Effector memory CD4-positive, alpha-beta T cell (primary cell): ENCODE data around the gene IMPDH1.

Experiments
- DNase-seq, 3 donors: peaks; one replicate each; pipeline ENCODE4 v3.0.0-alpha.2; 2020
- H3K27ac ChIP-seq: 2 replicates; pipeline ENCODE4 v1.7.0; 2013; ENCODE audit warnings: mild to moderate bottlenecking, low read length, moderate library complexity; ENCODE audit not compliant: insufficient read depth, poor library complexity, severe bottlenecking
- H3K27me3 ChIP-seq: replicated peaks from 2 replicates; pipeline ENCODE4 v1.7.0; 2013; ENCODE audit warnings: mild to moderate bottlenecking, low read length; ENCODE audit not compliant: insufficient read depth, control insufficient read depth, poor library complexity, severe bottlenecking
- H3K36me3 ChIP-seq: 2 replicates; pipeline ENCODE4 v1.7.0; 2013; ENCODE audit warnings: mild to moderate bottlenecking, low read length, moderate library complexity; ENCODE audit not compliant: control insufficient read depth, insufficient read depth
- H3K4me1 ChIP-seq: 2 replicates; pipeline ENCODE4 v1.7.0; 2013; ENCODE audit warnings: low read length, mild to moderate bottlenecking; ENCODE audit not compliant: control insufficient read depth, insufficient read depth, poor library complexity, severe bottlenecking
- H3K4me3 ChIP-seq: 2 replicates; pipeline ENCODE4 v1.7.0; 2013; ENCODE audit warnings: low read length, low read depth, mild to moderate bottlenecking; ENCODE audit not compliant: insufficient read depth, poor library complexity, severe bottlenecking
- H3K9me3 ChIP-seq: 2 replicates; pipeline ENCODE4 v1.7.0; 2013; ENCODE audit warnings: mild to moderate bottlenecking, low read length, moderate library complexity; ENCODE audit not compliant: control insufficient read depth

The IMPDH1 gene

DNA sequence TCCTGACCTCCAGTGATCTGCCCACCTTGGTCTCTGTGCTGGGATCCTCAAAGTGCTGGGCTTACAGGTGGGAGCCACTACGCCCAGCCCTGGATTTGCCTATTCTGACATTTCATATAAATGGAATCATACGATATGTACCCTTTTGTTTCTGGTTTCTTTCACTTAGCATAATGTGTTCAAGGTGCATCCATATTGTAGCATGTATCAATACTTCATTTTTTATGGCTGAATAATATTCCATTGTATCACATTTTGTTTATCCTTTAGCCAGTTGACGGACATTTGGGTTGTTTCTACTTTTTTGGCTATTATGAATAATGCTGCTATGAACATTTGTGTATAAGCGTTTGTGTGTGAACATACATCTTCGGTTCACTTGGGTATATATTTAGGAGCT is 41.1 kb upstream of the IMPDH1 start:
- DNase-seq, result no peak
- no peak overlapping the region for H3K27ac ChIP-seq
- H3K9me3 ChIP-seq, result no peaks in the 10 kb centered on the region
- no peaks in the 10 kb centered on the region for H3K27me3 ChIP-seq
- no peaks in the 10 kb centered on the region for H3K36me3 ChIP-seq
- peaks cover 6% of the 10 kb centered on the region for H3K4me1 ChIP-seq
- H3K4me3 ChIP-seq, result no peak overlapping the region

DNA sequence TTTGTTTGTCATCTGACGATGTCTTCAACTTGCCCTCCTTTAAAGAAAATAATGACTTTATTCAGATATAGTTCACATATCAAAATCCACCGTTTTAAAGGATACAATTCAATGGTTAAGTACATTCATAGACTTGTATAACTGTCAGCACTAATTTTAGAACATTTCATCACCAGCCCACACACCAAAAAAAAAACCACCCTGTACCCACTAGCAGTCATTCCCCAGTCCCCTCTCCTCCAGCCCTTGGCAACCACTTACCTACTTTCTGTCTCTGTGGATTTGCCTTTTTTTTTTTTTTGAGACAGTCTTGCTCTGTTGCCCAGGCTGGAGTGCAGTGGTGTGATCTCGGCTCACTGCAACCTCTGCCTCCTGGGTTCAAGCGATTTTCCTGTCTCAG is 40.6 kb upstream of the IMPDH1 start:
- H3K27me3 ChIP-seq, result no peaks in the 10 kb centered on the region
- no peaks in the 10 kb centered on the region for H3K36me3 ChIP-seq
- DNase-seq, result no peak
- no peak overlapping the region for H3K27ac ChIP-seq
- peaks cover 5% of the 10 kb centered on the region for H3K4me1 ChIP-seq
- no peaks in the 10 kb centered on the region for H3K9me3 ChIP-seq
- no peak overlapping the region for H3K4me3 ChIP-seq

DNA sequence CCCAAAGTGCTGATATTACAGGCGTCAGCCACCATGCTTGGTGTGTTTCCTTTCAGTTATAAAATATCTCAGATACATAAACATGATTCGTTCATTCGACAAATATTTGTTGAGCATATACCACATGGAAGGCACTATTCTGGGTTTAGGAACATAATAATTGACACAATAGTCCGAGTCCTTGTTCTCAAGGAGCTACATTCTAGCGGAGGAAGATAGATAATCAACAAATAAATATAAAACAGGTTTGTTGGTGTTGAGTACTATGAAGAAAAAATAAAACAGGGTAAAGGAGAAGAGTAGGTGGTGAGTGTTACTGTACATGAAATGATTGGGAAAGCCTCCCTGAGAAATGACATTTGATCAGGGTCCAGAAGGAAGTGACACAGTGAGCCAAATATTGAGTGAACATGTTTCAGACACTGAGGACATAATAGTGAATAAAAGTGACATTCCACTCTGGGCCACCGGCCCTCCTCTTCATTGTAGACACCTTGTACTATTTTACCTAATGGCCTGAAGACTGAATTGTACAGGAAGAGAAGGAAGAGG is 39.0 kb upstream of the IMPDH1 start:
- no peaks in the 10 kb centered on the region for H3K36me3 ChIP-seq
- no peaks in the 10 kb centered on the region for H3K4me1 ChIP-seq
- no peak for DNase-seq
- no peaks in the 10 kb centered on the region for H3K9me3 ChIP-seq
- no peaks in the 10 kb centered on the region for H3K27me3 ChIP-seq
- no peak overlapping the region for H3K27ac ChIP-seq
- no peak overlapping the region for H3K4me3 ChIP-seq

DNA sequence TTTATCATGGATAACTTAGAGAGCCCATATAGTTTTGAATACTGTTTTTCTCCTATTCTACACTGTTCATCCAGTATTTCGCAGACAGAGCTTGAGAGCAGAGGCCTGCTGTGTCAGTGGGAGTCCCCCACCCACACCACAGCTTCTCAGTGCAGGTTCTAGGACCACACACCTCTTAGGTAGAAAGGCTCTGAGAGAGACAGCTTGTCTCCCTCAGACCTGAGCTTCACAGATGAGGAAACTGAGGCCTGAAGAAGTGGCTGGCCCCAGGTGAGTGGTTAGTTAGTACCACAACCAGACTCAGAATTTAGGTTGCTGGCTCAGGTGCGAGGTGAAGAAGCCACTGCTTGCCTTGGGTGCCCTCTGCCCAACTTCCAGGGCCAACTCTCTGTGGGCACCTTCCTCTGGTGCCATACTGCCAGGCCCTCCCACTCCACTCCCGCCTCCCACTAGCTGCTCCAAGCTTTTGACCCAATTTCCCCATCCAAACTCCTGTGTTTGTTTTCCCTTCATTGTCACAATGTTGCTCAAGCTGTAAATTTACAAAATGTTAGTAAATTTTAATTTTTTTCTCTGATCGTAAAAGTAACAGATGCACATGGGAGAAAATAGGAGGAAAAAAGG is 38.3 kb upstream of the IMPDH1 start:
- Histone ChIP-seq H3K36me3 (no peaks in the 10 kb centered on the region), H3K27ac (no peak overlapping the region), H3K9me3 (no peaks in the 10 kb centered on the region), H3K27me3 (no peaks in the 10 kb centered on the region), H3K4me1 (no peaks in the 10 kb centered on the region), H3K4me3 (no peak overlapping the region)
- DNase-seq, result no peak

DNA sequence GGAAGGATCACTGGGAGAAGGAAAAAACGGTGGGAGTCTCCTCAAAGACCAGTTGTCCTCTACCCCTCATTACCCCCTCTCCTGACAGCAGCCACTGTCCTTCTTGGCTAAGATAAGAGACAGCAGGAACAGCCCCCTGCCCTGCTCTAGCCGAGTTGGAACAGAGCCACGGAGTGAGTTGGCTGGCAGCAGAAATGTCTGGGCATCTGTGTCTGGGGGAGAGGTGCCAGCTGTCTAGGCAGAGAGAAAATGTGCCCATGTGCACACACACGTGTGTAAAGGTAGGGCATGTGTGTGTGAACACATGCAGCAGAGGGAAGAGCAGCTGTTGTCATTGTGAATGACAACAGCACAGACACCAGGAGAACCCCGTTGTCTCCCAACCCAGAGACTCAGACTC is 36.5 kb upstream of the IMPDH1 start:
- no peak for DNase-seq
- H3K27me3 ChIP-seq, result no peaks in the 10 kb centered on the region
- no peaks in the 10 kb centered on the region for H3K4me1 ChIP-seq
- H3K9me3 ChIP-seq, result no peaks in the 10 kb centered on the region
- no peak overlapping the region for H3K4me3 ChIP-seq
- no peak overlapping the region for H3K27ac ChIP-seq
- H3K36me3 ChIP-seq, result no peaks in the 10 kb centered on the region

DNA sequence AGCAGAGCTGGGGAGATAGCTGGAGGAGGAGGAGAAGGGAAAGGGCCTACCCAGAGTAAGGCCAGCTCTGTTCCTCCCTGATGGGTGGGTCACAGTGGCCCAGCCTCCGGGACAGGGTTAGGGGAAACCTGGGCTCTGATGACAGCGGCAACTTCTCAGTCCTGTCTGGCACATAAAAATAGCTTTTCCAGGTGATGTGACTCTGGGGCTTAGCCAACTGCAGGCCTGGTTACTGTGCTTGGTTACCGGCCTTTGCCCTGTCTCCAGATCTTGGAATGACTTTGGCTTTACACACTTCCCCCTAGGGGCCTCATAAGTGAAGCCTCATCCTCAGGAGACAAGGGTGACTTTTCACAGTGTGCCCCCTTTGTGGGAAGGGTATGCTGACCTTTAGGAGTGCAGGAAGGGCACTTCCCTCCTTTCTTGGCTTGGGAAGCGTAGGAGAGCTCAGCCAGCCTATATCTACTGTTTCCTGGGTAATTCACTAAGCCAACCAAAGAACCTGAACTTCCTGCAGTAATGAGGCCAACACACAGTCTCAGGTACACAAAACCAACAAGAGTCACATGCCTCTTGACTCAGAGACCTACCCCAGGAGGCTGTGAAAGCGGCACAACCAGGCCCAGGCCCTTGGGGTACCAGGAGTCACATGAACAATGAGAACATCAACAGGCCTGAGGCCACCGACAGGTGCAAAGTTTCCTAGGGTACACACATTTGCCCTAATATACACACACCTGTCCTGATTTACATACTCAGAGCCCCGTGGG is 34.2 kb upstream of the IMPDH1 start:
- DNase-seq, result no peak
- no peak overlapping the region for H3K4me3 ChIP-seq
- no peaks in the 10 kb centered on the region for H3K27me3 ChIP-seq
- no peaks in the 10 kb centered on the region for H3K9me3 ChIP-seq
- H3K36me3 ChIP-seq, result no peaks in the 10 kb centered on the region
- H3K27ac ChIP-seq, result no peak overlapping the region
- H3K4me1 ChIP-seq, result no peaks in the 10 kb centered on the region

DNA sequence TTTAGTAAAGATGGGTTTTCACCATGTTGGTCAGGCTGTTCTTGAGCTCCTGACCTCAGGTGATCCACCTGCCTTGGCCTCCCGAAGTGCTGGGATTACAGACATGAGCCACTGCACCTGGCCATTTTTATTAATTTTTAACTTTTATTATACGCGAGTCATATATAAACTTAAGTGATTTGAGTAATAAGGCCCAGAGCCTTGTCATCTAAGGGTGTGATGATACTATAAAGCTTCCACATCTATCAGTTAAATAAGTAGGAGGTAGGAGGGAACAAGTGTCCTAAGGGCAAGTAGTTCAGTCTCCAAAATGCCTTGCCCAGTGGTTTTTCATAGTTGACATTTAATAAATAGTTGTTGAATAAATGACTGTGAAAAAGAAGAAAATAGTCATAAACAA is 32.6 kb upstream of the IMPDH1 start:
- Histone ChIP-seq H3K4me1 (no peaks in the 10 kb centered on the region), H3K9me3 (no peaks in the 10 kb centered on the region), H3K27me3 (no peaks in the 10 kb centered on the region), H3K4me3 (no peak overlapping the region), H3K36me3 (no peaks in the 10 kb centered on the region), H3K27ac (no peak overlapping the region)
- no peak for DNase-seq

DNA sequence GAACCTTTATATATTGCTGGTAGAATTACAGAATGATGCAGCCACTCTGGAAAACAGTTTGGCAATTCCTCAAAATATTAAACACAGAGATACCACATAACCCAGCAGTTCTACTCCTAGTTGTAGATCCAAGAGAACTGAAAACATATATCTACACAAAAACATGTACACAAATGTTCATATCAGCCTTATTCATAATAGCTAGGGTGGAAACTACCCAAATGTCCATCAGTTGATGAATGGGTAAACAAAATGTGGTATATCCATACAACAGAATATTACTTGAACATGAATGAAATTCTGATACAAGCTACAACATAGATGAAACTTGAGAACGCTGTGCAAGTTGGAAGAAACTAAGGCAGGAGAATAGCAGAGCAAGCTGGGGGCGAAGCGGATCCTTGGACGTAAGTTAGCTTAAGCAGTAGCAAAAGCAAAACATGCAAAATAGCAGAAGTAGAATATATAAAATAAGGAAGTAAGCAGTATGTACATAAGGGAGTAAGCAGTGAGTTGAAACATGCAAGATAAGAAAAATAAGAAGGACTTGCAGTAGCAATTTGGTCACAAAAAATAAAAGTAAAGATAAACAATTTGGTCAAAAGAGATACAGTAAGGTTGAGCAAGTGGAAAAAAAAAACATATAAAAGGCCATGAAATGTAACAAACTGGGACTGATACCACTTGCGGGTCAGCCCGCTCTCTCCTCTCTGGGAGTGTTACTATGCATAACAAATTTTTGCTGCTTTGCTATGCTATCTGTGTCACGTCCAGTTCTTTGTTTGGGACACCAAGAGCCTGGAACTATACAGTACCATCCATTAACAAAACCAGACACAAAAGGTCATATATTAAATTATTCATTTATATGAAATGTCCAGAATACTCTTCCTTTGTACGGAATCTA is 27.9 kb upstream of the IMPDH1 start:
- no peak overlapping the region for H3K27ac ChIP-seq
- no peaks in the 10 kb centered on the region for H3K27me3 ChIP-seq
- H3K4me1 ChIP-seq, result no peaks in the 10 kb centered on the region
- H3K9me3 ChIP-seq, result no peaks in the 10 kb centered on the region
- H3K4me3 ChIP-seq, result no peak overlapping the region
- no peaks in the 10 kb centered on the region for H3K36me3 ChIP-seq
- DNase-seq, result no peak

DNA sequence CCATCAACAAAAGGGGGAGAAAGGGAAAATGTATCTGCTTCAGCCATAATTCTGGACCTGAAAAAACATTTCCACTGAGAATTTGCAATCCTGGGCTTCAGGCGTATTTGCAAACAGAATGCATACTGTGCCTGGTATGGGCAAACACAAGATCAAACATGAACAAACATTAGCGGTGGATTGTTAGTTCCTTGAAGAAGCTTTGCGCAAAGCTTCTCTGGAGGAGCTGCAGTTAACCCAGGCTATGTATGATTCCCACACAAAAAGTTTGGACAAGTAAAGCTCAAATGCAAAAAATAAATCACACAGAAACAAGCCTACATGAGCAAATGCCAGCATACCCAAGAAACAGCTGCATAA is 25.5 kb upstream of the IMPDH1 start:
- Histone ChIP-seq H3K4me3 (no peak overlapping the region), H3K9me3 (no peaks in the 10 kb centered on the region), H3K36me3 (no peaks in the 10 kb centered on the region), H3K4me1 (no peaks in the 10 kb centered on the region), H3K27me3 (no peaks in the 10 kb centered on the region), H3K27ac (no peak overlapping the region)
- DNase-seq, result no peak
